Measurements from ENCODE around the gene AIFM3. TPM values are rescaled to one million over a fixed set of nuclear protein-coding genes. Genes with fewer than 3 reads are reported as not detected.

The AIFM3 gene
- 0.09 and 0.47 TPM in 2 replicates for total RNA-seq

GRCh38 chr22:20966883-20967696 lies at the start of gene AIFM3:
Gene AIFM3 (plus strand): TSS chr22:20967255. CDS start chr22:20967945, 690 bp downstream.

GRCh38 chr22:20981787-20982562 lies 14.9 kb downstream of the AIFM3 start, which contains the start of gene LZTR1:
Gene LZTR1 (plus strand): TSS chr22:20982297. CDS start chr22:20982372, 75 bp downstream.

GRCh38 chr22:21001601-21002325 lies 34.7 kb downstream of the AIFM3 start, which contains the start of gene THAP7:
Gene THAP7 (minus strand): TSS chr22:21002118. CDS start chr22:21001911, 207 bp downstream.

GRCh38 chr22:21014726-21015465 lies 47.8 kb downstream of the AIFM3 start, which contains the start of gene P2RX6:
Gene P2RX6 (plus strand): TSS chr22:21015165. CDS start chr22:21015175, 10 bp downstream.

Other genes with a start within 250 kb of the AIFM3 start
- 0.66 and 7.4 TPM in 2 replicates for gene SERPIND1, start 193.1 kb upstream of the AIFM3 start, total RNA-seq
- gene PI4KA, start 108.4 kb upstream of the AIFM3 start, total RNA-seq: 24.4 and 29.2 TPM in 2 replicates
- 5.5 and 6.6 TPM in 2 replicates for gene SNAP29, start 108.2 kb upstream of the AIFM3 start, total RNA-seq
- gene CRKL, start 49.8 kb upstream of the AIFM3 start, total RNA-seq: 34.7 and 40.7 TPM in 2 replicates
- gene LZTR1, start 15.0 kb downstream of the AIFM3 start, total RNA-seq: 43.7 and 70.3 TPM in 2 replicates
- 14.3 and 15.6 TPM in 2 replicates for gene THAP7, start 34.9 kb downstream of the AIFM3 start, total RNA-seq
- gene P2RX6, start 47.9 kb downstream of the AIFM3 start, total RNA-seq: under 0.01 and 0.09 TPM in 2 replicates
- not detected in 2 replicates for gene SLC7A4, start 65.3 kb downstream of the AIFM3 start, total RNA-seq
- not detected in 2 replicates for gene LRRC74B, start 78.7 kb downstream of the AIFM3 start, total RNA-seq